Stimulated activated CD8-positive, alpha-beta memory T cell treated with anti-CD3 and anti-CD28 coated beads, Interleukin-7, amount 100 ng/mL, for 1 hour (primary cell): ENCODE measurements around the gene DUSP16.
"Not testable (repeated sequence)": the region's sequence is repeated elsewhere in the genome, so short reads cannot be mapped to it uniquely, and the experiment has no call there.

Experiments
- DNase-seq, 2 donors: peaks; one replicate each; pipeline ENCODE4 v3.0.0-alpha.2; 2020; ENCODE audit warnings: low read depth in 2 of 2

The DUSP16 gene

GRCh38 chr12:12546314-12546772 is 16.3 kb downstream of the DUSP16 start:
- DNase-seq, result no peak

DNA sequence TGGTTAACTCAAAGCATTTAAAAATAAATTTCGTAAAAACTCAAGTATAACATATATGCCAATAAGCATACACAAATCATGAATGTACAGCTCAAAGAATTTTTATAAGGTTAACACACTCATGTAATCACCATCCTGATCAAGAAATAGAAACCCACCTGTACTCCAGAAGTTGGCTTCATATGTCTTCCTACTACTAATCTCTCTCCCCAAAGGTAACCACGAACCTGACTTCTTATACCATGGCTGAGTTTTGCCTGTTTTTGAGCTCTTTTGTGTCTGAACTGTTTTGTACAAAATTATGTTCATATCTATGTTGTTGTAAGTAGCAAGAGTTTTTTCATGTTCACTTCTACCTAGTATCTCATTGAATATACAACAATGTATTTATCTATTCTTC is 18.7 kb downstream of the DUSP16 start:
- DNase-seq, result no peak

GRCh38 chr12:12542964-12543363 is 19.7 kb downstream of the DUSP16 start:
- no peak for DNase-seq

DNA sequence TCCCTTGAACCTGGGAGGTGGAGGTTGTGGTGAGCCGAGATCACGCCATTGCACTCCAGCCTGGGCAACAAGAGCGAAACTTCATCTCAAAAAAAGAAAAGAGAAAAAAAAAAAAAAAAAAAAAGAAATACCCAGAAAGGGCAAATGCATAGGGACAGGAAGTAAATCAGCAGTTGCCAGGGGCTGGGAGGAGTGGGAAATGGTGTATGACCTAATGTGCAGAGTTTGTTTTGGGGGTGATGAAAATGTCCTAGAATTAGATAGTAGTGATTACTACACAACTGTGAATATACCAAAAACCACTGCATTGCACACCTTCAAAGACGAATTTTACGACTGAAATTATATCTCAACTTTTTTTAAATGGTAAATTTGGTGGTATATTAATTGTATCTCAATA is 20.4 kb downstream of the DUSP16 start:
- DNase-seq, result no peak

DNA sequence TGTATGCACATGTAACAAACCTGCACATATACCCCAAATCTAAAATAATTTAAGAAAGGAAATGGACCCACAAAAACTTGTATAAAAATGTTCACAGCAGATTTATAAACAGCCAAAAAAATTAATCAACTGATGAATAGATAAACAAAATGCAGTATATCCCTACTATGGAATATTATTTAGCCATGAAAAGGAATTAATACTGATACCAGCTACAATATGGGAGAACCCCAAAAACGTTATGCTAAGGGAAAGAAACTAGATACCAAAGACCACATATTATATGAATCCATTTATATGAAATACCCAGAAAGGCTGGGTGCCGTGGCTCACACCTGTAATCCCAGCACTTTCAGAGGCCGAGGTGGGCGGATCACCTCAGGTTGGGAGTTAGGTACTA is 20.9 kb downstream of the DUSP16 start:
- no peak for DNase-seq

GRCh38 chr12:12540261-12541013 is 22.2 kb downstream of the DUSP16 start:
- no peak for DNase-seq

DNA sequence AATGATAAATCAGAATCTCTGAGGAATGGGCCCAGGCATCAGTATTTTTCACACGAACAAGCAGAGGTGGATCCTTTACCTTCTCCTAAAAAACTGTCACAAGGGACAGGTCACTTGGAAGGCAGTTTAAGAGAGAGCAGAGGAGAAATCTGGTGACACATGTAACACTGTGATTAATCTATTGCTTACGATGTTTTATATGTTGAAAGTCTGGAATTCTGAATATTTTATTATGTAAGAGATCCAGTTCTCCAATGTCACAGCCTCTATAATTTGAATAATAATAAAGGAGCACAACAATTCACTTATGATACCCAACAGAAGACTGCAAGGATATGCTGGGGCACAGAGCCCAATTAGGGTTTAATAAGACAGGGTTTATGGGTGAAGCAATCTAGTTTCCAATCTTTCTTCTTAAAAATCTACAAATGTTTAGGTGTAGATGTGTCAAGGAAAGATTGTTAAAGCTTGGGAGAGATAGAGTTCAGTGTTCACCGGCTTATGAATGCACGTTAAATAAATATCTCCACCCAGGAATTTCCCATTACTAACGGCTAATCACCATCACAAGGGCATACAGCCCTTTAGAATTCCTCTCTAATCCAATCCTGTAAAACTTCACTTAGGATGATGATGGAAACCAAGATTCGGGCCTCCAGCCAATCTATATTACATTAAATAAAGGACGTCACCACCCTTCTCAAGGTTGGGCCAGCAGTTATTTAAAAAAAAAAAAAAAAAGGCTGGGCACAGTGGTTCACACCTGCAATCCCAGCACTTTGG is 23.4 kb downstream of the DUSP16 start:
- no peak for DNase-seq

DNA sequence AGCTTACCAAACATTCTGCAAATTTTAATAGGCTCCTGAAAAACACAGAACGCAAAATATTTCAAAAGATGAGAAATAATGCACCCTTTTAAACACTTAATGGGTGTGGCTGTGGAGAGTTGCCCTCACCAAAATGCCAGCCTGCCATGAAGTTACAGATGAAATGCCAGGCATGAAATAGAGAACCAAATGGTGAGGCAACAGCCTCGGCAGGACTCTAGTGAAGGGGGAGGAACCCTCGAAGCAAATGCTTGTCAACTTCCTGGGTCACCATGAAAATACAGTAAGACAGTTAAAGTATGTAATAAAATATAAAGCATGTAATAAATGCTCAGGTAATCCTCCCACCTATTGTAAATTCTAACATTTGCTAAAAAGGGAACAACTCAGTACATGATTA is 24.1 kb downstream of the DUSP16 start:
- DNase-seq, result no peak

GRCh38 chr12:12537421-12537820 is 25.2 kb downstream of the DUSP16 start:
- DNase-seq, result no peak

- DNase-seq, result no peak
Observed at GRCh38 chr12:12534975-12535374, 27.7 kb downstream of the DUSP16 start.

GRCh38 chr12:12534166-12534866 is 28.3 kb downstream of the DUSP16 start:
- no peak for DNase-seq

DNA sequence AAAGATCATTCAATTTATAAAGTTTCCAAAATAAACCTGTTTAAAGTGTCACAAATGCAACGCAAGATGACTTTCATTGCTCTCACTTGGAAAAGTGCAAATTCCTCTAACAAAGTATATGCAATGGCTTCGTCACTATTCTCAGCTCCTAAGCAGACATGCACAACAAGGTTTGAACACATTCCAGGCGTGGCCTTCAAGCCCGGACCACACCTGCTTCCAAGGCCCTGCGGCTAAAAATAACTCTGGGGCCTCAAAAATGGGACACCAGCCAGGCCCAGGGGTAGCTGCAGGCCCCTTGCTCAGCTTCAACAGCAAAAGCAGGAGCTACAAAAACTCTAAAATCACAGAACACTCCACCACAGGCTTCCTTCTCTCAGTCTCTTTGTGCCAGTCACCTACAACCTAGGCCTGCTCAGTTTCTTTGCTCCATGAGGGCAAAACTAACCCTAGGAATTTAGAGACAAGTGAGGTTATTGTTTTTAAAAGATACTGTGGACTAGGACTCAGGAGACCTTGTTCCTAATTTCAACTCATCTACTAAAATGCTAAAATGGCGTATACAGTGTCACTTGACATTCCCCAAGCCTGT is 29.3 kb downstream of the DUSP16 start:
- DNase-seq, result no peak

DNA sequence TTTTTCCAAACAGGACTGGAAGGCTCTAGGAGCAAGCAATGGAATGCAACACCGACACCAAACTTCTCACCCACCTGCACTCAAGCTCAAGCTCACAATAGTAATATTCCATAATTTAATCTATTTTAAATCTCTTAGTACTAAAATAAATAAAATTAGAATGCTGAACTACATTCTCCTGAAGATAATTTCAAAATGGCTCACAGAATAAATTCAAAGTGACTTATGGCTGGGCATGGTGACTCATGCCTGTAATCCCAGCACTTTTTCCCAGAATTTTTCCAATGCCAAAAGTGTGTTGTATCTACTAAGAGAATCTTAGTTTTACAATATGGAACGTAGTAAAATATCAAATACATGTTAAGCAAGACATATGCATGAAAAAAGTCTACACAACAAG is 31.5 kb downstream of the DUSP16 start:
- DNase-seq, result no peak

DNA sequence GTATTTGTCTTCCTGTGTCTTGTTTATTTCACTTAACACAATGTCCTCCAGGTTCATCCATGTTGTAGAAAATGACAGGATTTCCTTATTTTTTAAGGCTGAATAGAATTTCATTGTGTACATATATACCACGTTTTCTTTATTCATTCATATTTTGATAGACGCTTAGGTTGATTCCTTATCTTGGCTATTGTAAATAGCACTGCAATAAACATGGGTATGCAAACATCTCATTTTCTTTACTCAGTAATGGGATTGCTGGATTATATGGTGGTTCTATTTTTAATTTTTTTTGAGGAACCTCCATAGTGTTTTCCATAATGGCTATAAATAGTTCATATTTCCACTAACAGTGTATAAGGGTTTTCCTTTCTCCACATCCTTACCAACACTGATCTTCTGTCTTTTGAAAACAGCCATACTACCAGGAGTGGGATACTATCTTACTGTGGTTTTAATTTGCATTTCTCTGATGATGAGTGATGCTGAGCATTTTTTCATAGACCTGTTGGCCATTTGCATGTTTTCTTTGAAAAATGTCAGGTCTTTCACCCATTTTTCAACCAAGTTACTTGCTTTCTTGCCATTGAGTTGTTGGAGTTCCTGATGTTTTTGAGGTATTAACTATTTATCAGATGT is 32.8 kb downstream of the DUSP16 start:
- DNase-seq, result no peak

GRCh38 chr12:12528361-12529270 is 34.0 kb downstream of the DUSP16 start:
- DNase-seq, result no peak

- no peak for DNase-seq
Observed at GRCh38 chr12:12527820-12528296, 34.8 kb downstream of the DUSP16 start.

DNA sequence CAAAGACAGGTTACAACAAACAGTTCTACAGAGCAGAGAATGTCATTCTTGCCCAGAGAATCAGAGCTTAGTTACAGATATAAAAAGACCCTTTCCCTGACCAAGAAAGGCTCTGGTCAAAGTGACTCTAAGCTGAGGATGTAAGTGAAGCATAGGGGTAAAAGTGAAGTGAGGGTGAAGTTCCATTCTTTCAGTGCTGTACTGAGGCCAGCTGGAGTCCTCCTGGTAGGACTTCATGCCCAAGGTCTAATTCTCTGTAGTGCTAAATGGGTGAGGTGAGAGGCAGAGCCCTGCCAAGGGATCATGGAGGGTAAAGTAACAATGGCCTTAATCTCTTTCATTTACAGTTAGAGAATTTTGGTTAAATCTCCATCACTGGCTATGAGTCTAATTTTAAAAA is 38.5 kb downstream of the DUSP16 start:
- DNase-seq, result no peak

- no peak for DNase-seq
Observed at GRCh38 chr12:12523229-12523628, 39.4 kb downstream of the DUSP16 start.

- not testable (repeated sequence) for DNase-seq
Observed at GRCh38 chr12:12522657-12523056, 40.0 kb downstream of the DUSP16 start.

- DNase-seq, result no peak
Observed at GRCh38 chr12:12521888-12522287, 40.8 kb downstream of the DUSP16 start.
